ENCODE data around the gene ZNF497.
"Not testable (repeated sequence)": the region's sequence is repeated elsewhere in the genome, so short reads cannot be mapped to it uniquely, and the experiment has no call there.

Gene ZNF497

DNA sequence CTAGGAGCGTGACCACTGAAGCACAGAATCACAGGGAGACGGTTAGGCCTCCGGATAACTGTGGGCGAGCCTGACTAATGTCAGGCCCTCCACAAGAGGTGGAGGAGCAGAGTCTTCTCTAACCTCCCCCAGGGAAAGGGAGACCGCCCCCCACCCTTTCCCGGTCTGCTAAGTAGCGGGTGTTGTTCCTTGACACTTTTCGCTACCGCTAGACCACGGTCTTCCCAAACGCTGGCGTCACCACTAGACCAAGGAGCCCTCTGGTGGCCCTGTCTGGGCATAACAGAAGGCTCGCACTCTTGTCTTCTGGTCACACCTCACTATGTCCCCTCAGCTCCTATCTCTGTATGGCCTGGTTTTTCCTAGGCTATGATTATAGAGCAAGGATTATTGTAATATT is 51.9 kb downstream of the ZNF497 start:
- not testable (repeated sequence) for DNase-seq (ENCODE audit: low read depth)

DNA sequence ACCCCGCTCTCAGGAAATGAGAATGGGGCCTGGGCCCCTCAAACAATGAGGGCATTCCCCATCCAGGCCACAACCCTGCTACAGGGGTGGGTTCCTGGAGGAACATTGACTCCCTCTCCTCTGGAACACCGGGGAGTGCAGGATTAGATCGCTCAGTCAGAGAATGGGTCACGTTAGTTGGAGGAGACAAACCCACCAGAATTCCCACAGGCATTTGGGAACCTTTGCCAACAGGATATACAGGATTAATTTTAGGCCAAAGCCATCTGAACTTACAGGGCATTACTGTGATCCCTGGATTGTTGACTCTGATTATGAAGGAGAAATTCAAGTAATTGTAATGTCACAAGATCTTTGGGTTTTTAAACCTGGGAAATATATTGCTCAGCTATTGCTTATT is 54.8 kb downstream of the ZNF497 start:
- no peak for DNase-seq (ENCODE audit: low read depth)

DNA sequence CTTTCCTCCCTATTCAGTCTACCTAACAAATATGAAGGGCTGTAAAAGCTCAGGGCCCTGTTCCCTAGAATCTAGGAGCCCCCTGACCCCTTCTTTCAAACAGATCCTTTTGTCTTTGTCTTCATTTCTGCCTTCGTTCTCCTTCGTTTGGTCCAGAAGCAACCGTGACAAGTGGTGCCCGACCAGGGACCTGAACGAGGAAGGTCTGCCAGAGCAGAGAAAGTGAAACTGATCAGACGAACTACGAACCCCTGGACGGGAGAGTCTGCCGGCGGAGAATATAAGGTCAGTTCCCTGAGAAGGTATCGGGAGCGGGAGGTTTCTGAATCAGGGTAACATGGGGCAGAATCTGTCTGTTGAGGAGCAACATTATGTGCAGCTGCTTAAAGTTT is 56.6 kb downstream of the ZNF497 start:
- DNase-seq (ENCODE audit: low read depth) = no peak

DNA sequence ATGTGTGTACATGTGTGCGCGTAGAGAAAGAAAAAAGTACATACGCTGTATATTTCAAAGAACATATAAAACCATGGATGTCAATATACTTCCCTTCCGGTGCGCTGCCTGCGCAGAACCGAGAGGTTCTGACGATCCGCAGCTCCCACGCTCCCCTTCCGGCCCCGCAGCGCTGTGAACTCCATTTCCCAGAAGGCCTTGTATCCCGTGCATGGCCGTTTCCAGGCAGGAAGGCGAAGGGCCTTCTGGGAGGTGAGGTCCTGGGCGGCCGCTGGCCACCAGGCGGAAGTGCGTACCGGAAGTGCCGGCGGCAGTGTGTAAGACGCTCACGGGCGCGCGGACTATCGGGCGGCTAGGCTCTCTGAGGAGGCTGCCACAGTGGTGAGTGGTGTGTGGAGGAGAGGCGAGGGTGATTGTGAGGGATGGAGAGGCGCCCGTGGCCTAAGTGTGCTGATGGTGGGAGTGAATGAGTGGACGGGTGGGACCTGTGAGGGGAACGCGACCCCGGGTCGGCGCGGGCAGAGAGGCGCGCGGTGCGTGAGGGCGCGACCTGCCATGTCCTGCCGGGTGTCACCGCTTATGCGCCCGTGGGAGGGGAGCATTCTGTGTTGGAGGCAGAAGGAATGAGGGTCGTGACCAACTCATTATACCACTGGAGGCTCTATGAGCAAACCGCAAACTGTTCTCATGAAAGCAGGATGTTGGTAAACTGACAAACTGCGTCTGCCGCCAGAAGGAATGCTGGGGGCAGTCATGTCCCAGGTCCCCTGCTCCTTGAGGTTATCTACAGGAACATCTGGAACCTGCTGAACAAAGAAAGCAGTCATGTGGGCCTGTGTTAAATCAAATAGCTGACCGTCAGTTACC is 57.3 kb downstream of the ZNF497 start, which contains the start of gene ERVK3-1:
Gene ERVK3-1 (plus strand): TSS at position 313 of the 867 bp plus-strand sequence. CDS start 6,792 bp downstream, outside the sequence.
- peak; percentile 97 for DNase-seq (ENCODE audit: low read depth)

DNA sequence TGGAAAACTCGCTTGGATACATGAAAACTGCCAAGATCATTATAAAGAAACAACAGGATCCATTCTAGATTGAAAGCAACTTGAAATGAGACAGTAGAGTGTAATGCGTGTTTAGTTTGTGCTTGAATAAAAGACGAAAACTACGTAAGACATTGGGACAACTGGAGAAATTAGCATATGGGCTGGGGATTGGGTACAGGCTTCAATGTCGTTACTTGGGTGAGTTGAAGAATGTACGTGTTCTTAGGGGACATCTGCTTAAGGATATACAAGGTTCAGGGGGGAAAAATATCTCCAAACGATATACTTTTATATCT is 57.8 kb downstream of the ZNF497 start:
- no peak for DNase-seq (ENCODE audit: low read depth)

Measured in amniotic epithelial cell (primary cell).